Vagina (tissue), 2 donors: ENCODE results near the gene HSD11B2. TPM values are rescaled to one million over a fixed set of nuclear protein-coding genes. Genes with fewer than 3 reads are reported as not detected.

Source experiments
- DNase-seq, 2 donors: peaks; one replicate each; pipeline ENCODE4 v3.0.0-alpha.2; 2017; ENCODE audit errors: extremely low spot score in 2 of 2
- H3K27ac ChIP-seq: fragments of 200-600 bp; sonication (generic); one replicate; pipeline ENCODE4 v1.5.1; 2019
- H3K27me3 ChIP-seq: fragments of 200-600 bp; sonication (generic); one replicate; pipeline ENCODE4 v1.5.1; 2019
- H3K36me3 ChIP-seq, 2 donors: fragments of 200-600 bp; sonication (generic); one replicate each; pipeline ENCODE4 v1.5.1; 2017 to 2019
- H3K4me1 ChIP-seq: fragments of 200-600 bp; sonication (generic); one replicate; pipeline ENCODE4 v1.5.1; 2019
- H3K4me3 ChIP-seq, 2 donors: fragments of 200-600 bp; sonication (generic); 1 replicate in 1 of 2; 2 replicates in 1 of 2; pipeline ENCODE4 v1.5.1; 2016 to 2019
- H3K9me3 ChIP-seq: fragments of 200-600 bp; sonication (generic); one replicate; pipeline ENCODE4 v1.5.1; 2019
- POLR2A ChIP-seq, 2 donors: fragments of 450-650 bp; IDR thresholded peaks; one replicate each; pipeline ENCODE4 v1.6.1; 2017; ENCODE audit warnings: antibody characterized with exemption in 2 of 2, mild to moderate bottlenecking in 2 of 2, moderate library complexity in 2 of 2
- POLR2AphosphoS5 ChIP-seq, 2 donors: sonication (generic); formaldehyde crosslinking; IDR thresholded peaks; one replicate each; pipeline ENCODE4 v1.9.0; 2017; ENCODE audit warnings: antibody characterized with exemption in 2 of 2, mild to moderate bottlenecking in 2 of 2, low read depth in 1 of 2; ENCODE audit not compliant: insufficient read depth in 1 of 2
- intact Hi-C: fragments of 100-400 bp; cut with DNase I; formaldehyde crosslinking; loops from one replicate; pipeline ENCODE4 v1.15.1; 2023
- total RNA-seq: library from RNA; depleted of rRNA; stranded (reverse); fragments of >200 nt; gene quantifications from one replicate; pipeline ENCODE4 v1.2.3, GENCODE V29; 2016
- TF ChIP-seq, protein P1 (sequence below), 3 experiments: fragments of 450-650 bp in 2 of 3; fragments of 200-600 bp in 1 of 3; sonication (generic) in 1 of 3; IDR thresholded peaks; one replicate each; pipeline ENCODE4 v1.5.1; 2017 to 2019; ENCODE audit warnings: antibody characterized with exemption in 3 of 3, mild to moderate bottlenecking in 2 of 3, moderate library complexity in 2 of 3

The HSD11B2 gene
- total RNA-seq, 1 donor from 2014 or later, result 30.2 TPM

GRCh38 chr16:67393788-67394154, 37.1 kb upstream of the HSD11B2 start:
- H3K4me1 ChIP-seq, result peaks cover 78% of the 10 kb centered on the region

DNA sequence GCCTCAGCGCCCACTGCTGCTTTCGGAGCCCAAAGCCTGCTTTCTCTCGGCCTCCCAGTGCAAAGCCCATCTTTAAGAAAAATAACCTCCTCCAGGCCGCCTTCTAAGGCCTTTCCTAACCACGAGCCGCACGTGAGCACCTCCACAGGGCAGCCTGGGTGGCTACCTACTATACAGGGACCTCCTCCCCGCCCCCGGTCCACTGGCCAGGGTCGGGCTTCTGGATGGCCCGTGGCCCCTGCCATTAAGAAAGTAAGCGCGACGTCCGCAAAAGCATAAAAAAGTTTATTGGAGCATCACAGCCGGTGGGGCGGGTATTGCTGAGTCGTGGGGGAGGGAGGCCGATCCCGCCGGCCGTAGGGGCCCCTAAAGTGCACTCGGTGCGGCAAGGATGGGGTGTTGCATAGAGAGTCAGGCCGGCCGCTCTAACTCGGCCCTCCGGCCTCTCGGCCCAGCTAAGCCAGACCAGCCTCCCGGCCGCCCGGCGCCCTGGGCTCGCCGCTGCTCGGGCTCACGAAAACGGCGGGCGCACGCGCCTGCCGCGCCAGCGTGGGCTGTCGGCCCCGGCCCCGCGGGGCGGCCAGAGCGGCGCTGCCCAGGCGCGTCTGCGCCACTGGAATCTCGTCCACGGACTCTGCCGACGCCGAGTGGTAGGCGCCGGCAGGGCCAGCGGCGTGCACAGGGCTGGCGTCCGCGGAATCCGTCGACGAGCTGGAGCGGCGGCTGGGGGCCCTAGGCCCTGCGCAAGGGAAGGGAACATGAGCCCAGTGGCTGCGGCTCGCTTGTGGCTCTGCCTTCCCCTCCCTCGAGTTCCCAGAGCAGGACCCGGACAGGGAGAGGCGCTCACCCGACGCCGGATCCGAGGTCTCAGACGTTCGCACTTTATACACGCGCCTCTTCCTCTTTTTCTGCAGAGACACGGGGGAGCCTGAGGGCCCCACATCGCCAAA, 36.5 kb upstream of the HSD11B2 start:
- H3K27me3 ChIP-seq, result no peaks in the 10 kb centered on the region
- peaks cover 84% of the 10 kb centered on the region for H3K4me1 ChIP-seq
- peak overlapping the region; percentile 65 for H3K27ac ChIP-seq
- TF ChIP-seq POLR2A (IDR thresholded peaks at IDR 0.05) (no peak), POLR2AphosphoS5 (IDR thresholded peaks at IDR 0.05; ENCODE audit: insufficient read depth in 1 of 2, low read depth in 1 of 2) (no peak)
- TF ChIP-seq, protein P1, sequence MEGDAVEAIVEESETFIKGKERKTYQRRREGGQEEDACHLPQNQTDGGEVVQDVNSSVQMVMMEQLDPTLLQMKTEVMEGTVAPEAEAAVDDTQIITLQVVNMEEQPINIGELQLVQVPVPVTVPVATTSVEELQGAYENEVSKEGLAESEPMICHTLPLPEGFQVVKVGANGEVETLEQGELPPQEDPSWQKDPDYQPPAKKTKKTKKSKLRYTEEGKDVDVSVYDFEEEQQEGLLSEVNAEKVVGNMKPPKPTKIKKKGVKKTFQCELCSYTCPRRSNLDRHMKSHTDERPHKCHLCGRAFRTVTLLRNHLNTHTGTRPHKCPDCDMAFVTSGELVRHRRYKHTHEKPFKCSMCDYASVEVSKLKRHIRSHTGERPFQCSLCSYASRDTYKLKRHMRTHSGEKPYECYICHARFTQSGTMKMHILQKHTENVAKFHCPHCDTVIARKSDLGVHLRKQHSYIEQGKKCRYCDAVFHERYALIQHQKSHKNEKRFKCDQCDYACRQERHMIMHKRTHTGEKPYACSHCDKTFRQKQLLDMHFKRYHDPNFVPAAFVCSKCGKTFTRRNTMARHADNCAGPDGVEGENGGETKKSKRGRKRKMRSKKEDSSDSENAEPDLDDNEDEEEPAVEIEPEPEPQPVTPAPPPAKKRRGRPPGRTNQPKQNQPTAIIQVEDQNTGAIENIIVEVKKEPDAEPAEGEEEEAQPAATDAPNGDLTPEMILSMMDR (IDR thresholded peaks at IDR 0.05), result no peak
- intact Hi-C loops, result no loop called here
- peak overlapping the region; percentile 43 to 62 for H3K4me3 ChIP-seq
- H3K9me3 ChIP-seq, result no peaks in the 10 kb centered on the region
- DNase-seq, result no peak
- H3K36me3 ChIP-seq, result no peaks in the 10 kb centered on the region

More at GRCh38 chr16:67393788-67394154, 37.1 kb upstream of the HSD11B2 start:
- intact Hi-C loops, result no loop called here
- Histone ChIP-seq H3K9me3 (no peaks in the 10 kb centered on the region), H3K27me3 (no peaks in the 10 kb centered on the region), H3K27ac (peak overlapping the region; percentile 65), H3K36me3 (no peaks in the 10 kb centered on the region), H3K4me3 (peak overlapping the region; percentile 43 to 62)
- TF ChIP-seq POLR2A (IDR thresholded peaks at IDR 0.05), result no peak
- TF ChIP-seq POLR2AphosphoS5 (IDR thresholded peaks at IDR 0.05; ENCODE audit: insufficient read depth in 1 of 2, low read depth in 1 of 2), result peak in 1 of 2 donors; percentile 4
- TF ChIP-seq, protein P1 (IDR thresholded peaks at IDR 0.05), result no peak
- no peak for DNase-seq

- intact Hi-C loops, result no loop called here
- Histone ChIP-seq H3K36me3 (no peaks in the 10 kb centered on the region), H3K4me1 (peaks cover 91% of the 10 kb centered on the region), H3K4me3 (no peak overlapping the region), H3K27me3 (no peaks in the 10 kb centered on the region), H3K9me3 (no peaks in the 10 kb centered on the region), H3K27ac (peak overlapping the region; percentile 65)
- peak in 1 of 2 donors; percentile 95 for DNase-seq
- TF ChIP-seq, protein P1 (IDR thresholded peaks at IDR 0.05), result no peak
- TF ChIP-seq POLR2AphosphoS5 (IDR thresholded peaks at IDR 0.05; ENCODE audit: insufficient read depth in 1 of 2, low read depth in 1 of 2) (no peak), POLR2A (IDR thresholded peaks at IDR 0.05) (no peak)
These were observed 35.8 kb upstream of the HSD11B2 start for GRCh38 chr16:67395105-67395457.

DNA sequence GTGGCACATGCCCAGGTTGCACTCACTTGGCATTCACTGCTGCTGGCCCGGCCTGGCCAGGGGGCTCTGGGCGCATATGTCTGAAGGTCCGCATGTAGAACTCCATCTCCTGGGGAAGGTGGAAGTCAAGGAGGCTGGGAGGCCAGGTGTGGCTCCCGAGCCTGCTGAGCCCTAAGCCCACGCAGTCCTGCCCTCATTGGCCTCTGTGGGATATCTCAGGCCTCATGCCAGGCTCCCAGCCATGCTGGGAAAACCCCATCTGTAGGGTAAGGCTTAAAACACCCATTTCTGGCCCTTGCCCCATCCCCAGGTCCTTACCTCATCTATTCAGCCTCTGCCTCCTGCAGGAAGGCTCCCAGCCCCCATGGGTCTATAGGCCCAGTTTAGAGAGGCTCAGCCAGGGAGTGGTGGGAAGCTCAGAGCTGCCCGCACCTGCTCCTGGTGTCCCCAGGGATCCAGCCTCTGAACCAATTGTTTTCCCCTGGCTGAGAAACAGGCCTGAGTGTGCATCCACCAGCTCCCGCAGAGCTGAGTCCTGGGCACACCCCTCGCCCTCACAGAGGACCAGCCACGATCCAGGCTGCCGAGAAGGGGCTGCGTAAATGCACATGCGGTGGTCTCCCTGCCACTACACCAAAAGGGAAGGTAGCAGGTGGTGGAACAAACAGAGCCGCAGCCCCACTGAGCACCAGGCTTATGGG, 35.3 kb upstream of the HSD11B2 start:
- H3K4me3 ChIP-seq, result no peak overlapping the region
- DNase-seq, result peak in 1 of 2 donors; percentile 93
- intact Hi-C loops, result no loop called here

More for the DNA sequence above, 35.3 kb upstream of the HSD11B2 start:
- peaks cover 91% of the 10 kb centered on the region for H3K4me1 ChIP-seq
- no peak for TF ChIP-seq POLR2AphosphoS5 (IDR thresholded peaks at IDR 0.05; ENCODE audit: insufficient read depth in 1 of 2, low read depth in 1 of 2)
- TF ChIP-seq, protein P1 (IDR thresholded peaks at IDR 0.05), result no peak
- TF ChIP-seq POLR2A (IDR thresholded peaks at IDR 0.05), result no peak
- H3K27me3 ChIP-seq, result no peaks in the 10 kb centered on the region
- no peaks in the 10 kb centered on the region for H3K9me3 ChIP-seq
- no peaks in the 10 kb centered on the region for H3K36me3 ChIP-seq
- H3K27ac ChIP-seq, result peak overlapping the region; percentile 66
